GM19238 (cell line): ENCODE measurements around the gene MYO5A.
"Not testable (repeated sequence)": the region's sequence is repeated elsewhere in the genome, so short reads cannot be mapped to it uniquely, and the experiment has no call there.

ENCODE experiments used
- DNase-seq: peaks from one replicate; pipeline ENCODE4 v3.0.0; 2011; ENCODE audit warnings: low spot score; ENCODE audit not compliant: insufficient read length

The MYO5A gene

GRCh38 chr15:52464040-52464439 is 64.6 kb downstream of the MYO5A start:
- no peak for DNase-seq

DNA sequence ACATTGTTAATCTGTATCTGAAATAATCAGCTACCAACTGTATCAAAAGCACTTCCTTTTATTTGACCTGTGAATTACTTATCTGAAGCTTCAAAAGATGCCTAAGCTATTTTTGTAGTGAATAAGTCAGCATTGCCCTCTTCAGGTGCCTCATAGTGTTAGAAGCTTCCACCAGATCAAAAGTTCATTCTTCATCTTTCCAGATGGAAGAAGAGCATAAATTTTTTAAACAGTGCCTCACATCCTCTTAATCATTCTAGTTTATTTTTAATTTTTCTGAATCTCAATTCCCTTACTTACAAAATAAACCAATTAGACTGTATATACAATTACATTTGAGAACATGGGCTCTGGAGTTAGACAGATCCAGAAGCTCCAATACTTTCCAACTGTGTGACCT is 65.0 kb downstream of the MYO5A start:
- DNase-seq = no peak

DNA sequence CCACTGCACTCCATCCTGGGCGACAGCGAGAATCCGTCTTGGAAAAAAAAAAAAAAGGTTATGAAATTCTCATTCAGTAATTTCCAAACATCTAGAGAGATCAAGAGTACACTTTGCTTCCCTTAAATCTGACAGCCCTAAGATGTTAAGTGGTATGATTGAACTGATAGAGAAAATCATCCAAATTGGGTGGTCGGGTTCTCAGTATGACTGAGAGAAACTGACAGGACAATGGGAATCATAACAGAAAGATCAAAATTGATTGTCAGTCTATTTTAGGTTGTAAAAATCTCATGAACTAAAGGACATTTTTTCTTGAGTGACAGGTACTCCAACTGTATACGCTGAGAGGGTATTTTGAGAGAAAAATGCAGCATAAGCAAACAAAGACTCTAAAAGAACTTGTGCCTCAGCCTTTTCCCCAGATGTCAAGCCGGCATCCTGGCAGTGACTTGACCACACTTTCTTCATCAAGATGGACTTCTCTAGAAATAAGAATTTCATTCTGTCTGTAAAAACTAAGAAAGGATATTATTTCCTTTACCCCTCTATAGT is 65.8 kb downstream of the MYO5A start:
- DNase-seq = no peak

GRCh38 chr15:52459701-52460100 is 69.0 kb downstream of the MYO5A start:
- DNase-seq = not testable (repeated sequence)

- not testable (repeated sequence) for DNase-seq
These were observed 69.4 kb downstream of the MYO5A start for GRCh38 chr15:52459265-52459664.

DNA sequence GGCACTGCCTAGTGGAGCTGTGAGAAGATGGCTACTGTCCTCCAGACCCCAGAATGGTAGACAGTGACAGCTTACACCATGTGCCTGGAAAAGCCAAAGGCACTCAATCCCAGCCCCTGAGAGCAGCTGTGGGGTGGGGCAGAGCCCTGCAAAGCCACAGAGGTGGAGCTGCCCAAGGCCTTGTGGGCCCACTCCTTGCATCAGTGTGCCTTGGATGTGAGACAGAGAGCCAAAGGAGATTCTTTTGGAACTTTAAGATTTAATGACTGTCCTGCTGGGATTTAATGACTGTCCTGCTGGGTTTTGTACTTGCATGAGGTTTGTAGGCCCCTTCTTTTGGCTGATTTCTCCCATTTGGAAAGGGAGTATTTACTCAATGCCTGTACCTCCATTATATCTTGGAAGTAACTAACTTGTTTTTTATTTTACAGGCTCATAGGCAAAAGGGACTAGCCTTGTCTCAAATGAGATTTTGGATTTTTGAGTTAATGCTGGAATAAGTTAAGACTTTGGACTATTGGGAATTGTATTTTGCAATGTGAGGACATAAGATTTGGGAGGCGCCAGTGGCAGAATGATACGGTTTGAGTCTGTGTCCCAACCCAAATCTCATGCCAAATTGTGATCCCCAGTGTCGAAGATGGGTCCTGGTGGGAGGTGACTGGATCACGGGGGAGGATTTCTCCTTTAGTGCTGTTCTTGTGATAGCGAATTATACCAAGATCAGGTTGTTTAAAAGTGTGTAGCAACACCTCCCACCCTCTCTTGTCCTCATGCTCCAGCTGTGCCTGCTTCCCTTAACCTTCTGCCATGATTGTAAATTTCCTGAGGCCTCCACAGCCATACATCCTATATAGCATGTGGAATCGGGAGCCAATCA is 80.4 kb downstream of the MYO5A start:
- DNase-seq = no peak

DNA sequence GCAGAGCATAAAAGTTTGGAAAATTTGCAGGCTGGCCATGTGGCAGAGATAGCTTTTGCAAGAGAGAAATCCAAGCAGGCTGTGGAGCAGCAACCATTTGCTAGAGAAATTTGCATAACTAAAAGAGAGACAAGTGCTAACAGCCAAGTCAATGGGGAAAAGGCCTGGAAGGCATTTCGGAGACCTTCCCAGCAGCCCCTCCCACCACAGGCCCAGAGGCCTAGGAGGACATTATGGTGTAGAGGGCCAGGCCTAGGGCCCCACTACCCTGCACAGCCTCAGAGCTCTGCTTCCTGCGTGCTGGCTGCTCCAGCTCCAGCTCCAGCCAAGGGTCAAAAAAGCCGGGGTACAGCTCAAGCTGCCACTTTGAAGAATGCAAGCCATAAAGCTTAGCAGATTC is 82.7 kb downstream of the MYO5A start:
- no peak for DNase-seq

GRCh38 chr15:52445553-52445952 is 83.1 kb downstream of the MYO5A start:
- DNase-seq = no peak

GRCh38 chr15:52443205-52443604 is 85.5 kb downstream of the MYO5A start:
- not testable (repeated sequence) for DNase-seq

DNA sequence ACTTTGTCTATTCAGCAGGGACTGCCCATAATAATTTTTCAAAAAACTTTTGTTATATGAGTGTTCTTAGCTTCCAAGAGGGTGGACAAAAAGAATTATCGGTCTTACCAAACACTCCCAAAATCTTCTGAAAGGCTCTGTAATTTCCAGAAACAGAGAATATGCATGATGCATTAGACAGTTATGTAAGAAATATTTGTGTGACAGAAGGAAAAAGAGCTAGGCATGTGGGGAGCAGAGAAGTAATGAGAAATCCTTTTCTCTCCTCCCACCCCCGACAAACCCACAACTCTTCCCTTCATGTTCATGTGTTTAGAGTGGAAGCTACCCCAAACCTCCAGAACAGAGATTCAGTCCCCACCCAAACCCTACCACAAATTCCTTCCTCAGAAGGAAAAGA is 86.8 kb downstream of the MYO5A start:
- no peak for DNase-seq

- no peak for DNase-seq
These were observed 87.7 kb downstream of the MYO5A start for GRCh38 chr15:52440946-52441345.

DNA sequence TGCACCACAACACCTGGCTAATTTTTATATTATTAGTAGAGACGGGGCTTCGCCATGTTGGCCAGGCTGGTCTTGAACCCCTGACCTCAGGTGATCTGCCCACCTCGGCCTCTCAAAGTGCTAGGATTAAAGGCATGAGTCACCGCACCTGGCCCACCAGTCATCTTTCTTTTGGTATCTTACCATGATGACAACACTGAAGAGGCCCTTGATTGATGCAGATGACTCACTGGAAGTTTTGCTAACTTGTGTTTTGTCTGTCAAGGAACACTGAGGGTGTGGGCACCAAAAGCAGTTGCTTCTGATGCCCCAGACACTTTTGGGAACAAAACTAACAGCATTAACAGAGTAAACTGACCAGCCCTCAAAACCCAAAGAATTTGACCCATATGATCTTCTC is 88.3 kb downstream of the MYO5A start:
- DNase-seq = no peak

GRCh38 chr15:52439470-52439869 is 89.2 kb downstream of the MYO5A start:
- DNase-seq = no peak

DNA sequence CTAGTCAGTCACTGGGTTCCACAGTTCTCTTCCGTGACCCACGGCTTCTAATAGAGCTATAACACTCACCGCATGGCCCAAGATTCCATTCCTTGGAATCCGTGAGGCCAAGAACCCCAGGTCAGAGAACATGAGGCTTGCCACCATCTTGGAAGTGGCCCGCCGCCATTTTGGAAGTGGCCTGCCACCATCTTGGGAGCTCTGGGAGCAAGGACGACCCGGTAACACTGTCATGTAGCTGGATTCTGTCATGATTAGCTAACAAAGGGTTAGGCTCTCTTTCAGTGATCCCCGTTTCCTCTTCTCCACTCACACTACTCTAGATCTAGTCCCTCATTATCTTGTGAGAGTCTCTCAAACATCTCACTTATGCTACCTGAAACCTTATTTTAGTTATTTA is 89.6 kb downstream of the MYO5A start:
- DNase-seq = not testable (repeated sequence)

DNA sequence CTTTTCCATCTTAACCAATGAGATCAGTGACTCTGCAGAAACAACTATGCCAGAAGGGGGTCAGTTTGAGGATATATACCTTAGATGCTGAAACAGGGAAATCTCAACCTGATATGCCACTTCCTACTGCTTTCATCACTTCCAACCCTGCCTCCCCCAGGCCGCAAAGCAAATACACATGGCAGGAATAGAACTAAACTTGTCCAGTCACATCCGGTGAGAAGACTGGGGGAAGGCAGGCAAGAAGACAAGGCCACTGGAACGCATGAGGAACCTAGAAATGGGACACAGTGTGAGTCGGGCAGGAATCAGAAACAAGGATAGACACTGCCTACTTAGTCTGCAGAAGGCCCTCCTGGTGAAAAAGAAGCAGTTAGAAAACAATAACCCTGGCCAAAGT is 90.6 kb downstream of the MYO5A start:
- DNase-seq = no peak

DNA sequence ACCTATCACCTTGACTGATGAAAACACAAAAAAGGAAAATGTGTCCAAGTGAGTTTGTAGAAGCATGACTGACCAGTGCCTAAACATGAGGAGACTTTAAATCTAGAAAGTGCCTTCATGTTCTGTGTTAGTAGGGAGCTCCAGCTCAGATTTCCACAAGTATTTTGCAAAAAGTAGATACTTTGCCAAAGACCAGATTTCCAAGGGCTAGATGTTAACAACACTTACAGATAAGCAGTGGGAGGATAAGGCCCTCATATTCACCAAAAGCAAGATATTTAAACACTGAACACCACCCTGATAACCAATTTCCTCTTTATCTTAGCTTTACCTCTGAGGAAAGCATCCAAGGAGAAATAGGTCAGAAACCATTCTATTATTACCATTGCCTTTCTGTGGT is 91.0 kb downstream of the MYO5A start:
- no peak for DNase-seq

- no peak for DNase-seq
These were observed 91.7 kb downstream of the MYO5A start for GRCh38 chr15:52436981-52437380.

- DNase-seq = no peak
These were observed 93.8 kb downstream of the MYO5A start for GRCh38 chr15:52434885-52435284.

DNA sequence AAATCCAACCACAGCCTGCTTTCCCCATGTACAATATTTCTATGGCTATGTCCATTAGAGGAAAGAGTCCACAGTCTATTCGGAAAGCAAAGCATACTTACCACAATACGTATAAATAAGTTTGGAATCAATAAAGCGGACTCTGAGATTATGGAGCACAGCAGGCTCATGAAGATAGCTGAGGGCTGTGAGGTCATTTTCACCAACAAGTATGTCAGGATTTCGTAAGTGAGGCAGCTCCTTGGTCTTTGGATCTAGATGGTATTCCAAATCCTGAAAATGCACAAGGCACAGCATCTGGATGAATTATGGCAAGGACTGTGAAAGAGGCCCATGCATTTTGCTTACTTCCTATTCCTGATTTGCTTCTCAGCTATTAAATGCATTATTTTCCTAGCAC is 100.4 kb downstream of the MYO5A start:
- DNase-seq = no peak

DNA sequence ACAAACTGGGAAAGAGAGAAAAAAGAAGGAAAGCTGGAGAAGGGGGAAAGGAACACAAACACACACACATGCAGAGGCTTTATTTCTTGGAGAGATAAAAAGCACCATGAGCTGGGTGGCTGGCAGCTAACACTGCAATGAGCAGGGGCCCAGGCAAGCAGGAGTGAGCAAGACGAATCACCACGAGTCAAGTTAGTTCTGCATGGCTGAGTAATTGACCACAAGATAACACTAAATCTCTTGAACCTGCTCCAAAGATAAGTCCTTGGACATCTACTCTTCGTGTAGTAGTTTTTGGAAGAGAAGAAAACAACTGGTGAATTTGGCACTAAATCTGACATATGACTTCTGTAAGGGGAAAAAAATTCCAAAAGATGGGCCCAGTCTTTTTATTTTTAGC is 100.9 kb downstream of the MYO5A start:
- no peak for DNase-seq

GRCh38 chr15:52424856-52425431 is 103.7 kb downstream of the MYO5A start:
- no peak for DNase-seq

- no peak for DNase-seq
These were observed 104.8 kb downstream of the MYO5A start for GRCh38 chr15:52423852-52424251.

DNA sequence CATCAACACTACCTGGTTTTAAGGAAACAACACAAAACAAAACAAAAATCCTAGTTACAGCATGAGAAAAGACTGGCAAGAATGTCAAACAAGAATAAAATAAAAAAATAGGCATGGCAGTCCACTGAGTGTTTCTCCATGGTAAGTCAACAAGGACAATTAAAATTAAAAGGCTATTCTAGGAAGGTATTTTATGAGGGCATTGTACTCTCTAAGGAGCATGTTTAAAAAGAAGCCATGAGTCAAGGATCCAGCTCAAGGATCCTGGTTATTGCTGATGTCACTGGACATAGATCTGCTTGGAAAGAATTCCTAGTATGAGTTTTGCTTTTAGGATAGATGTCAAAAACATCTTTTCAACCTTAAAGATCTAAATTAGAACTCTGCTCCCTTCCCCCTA is 106.7 kb downstream of the MYO5A start:
- no peak for DNase-seq
